H9 (cell line): ENCODE measurements around the gene CDC42EP1. TPM values are rescaled to one million over a fixed set of nuclear protein-coding genes. Genes with fewer than 3 reads are reported as not detected.

Source experiments
- DNase-seq: peaks from one replicate; pipeline ENCODE4 v3.0.0-alpha.2; 2017
- H2AFZ ChIP-seq: one replicate; pipeline ENCODE4 v1.6.1; 2013; ENCODE audit warnings: mild to moderate bottlenecking, low read length, control low read depth, moderate library complexity
- H2AK5ac ChIP-seq: 2 replicates; pipeline ENCODE4 v1.6.1; 2013; ENCODE audit warnings: low read length, control low read depth, mixed read lengths; ENCODE audit not compliant: insufficient read length
- H2BK120ac ChIP-seq: one replicate; pipeline ENCODE4 v1.6.1; 2013; ENCODE audit warnings: low read depth, mild to moderate bottlenecking, low read length, control low read depth, inconsistent platforms; ENCODE audit not compliant: poor library complexity, severe bottlenecking
- H2BK12ac ChIP-seq: 2 replicates; pipeline ENCODE4 v1.6.1; 2013; ENCODE audit warnings: low read length, control low read depth, mixed read lengths, low read depth; ENCODE audit not compliant: insufficient read length
- H2BK15ac ChIP-seq: 2 replicates; pipeline ENCODE4 v1.6.1; 2013; ENCODE audit warnings: low read depth, low read length, control low read depth
- H2BK20ac ChIP-seq: one replicate; pipeline ENCODE4 v1.6.1; 2013; ENCODE audit warnings: low read depth, mild to moderate bottlenecking, low read length, control low read depth, inconsistent platforms; ENCODE audit not compliant: poor library complexity, severe bottlenecking
- H2BK5ac ChIP-seq: 2 replicates; pipeline ENCODE4 v1.6.1; 2013; ENCODE audit warnings: low read length, control low read depth, mixed read lengths; ENCODE audit not compliant: insufficient read length
- H3K14ac ChIP-seq: 2 replicates; pipeline ENCODE4 v1.6.1; 2013; ENCODE audit warnings: low read length, control low read depth; ENCODE audit not compliant: insufficient read depth
- H3K18ac ChIP-seq: 2 replicates; pipeline ENCODE4 v1.6.1; 2013; ENCODE audit warnings: low read depth, mild to moderate bottlenecking, mixed read lengths, low read length, control low read depth; ENCODE audit not compliant: insufficient read length
- H3K23ac ChIP-seq: 2 replicates; pipeline ENCODE4 v1.6.1; 2013; ENCODE audit warnings: low read length, control low read depth, mixed read lengths, low read depth; ENCODE audit not compliant: insufficient read length
- H3K23me2 ChIP-seq: 2 replicates; pipeline ENCODE4 v1.6.1; 2013; ENCODE audit warnings: low read depth, mild to moderate bottlenecking, mixed read lengths, low read length, control low read depth; ENCODE audit not compliant: insufficient read length, poor library complexity, severe bottlenecking
- H3K27ac ChIP-seq: 2 replicates; pipeline ENCODE4 v1.5.1; 2013; ENCODE audit warnings: low read length, control low read depth, mixed read lengths, low read depth; ENCODE audit not compliant: insufficient read length
- H3K27me3 ChIP-seq: 2 replicates; pipeline ENCODE4 v1.6.1; 2013; ENCODE audit warnings: low read length, control low read depth, inconsistent platforms; ENCODE audit not compliant: insufficient read depth
- H3K4ac ChIP-seq: 2 replicates; pipeline ENCODE4 v1.6.1; 2013; ENCODE audit warnings: low read depth, mild to moderate bottlenecking, control low read depth, inconsistent platforms, low read length, moderate library complexity
- H3K4me1 ChIP-seq: 2 replicates; pipeline ENCODE4 v1.6.1; 2013; ENCODE audit warnings: low read length, control low read depth, inconsistent platforms; ENCODE audit not compliant: insufficient read depth
- H3K4me2 ChIP-seq: 2 replicates; pipeline ENCODE4 v1.6.1; 2013; ENCODE audit warnings: low read length, control low read depth, mixed read lengths; ENCODE audit not compliant: insufficient read length, insufficient read depth
- H3K56ac ChIP-seq: 2 replicates; pipeline ENCODE4 v1.6.1; 2013; ENCODE audit warnings: low read depth, mild to moderate bottlenecking, mixed read lengths, low read length, control low read depth; ENCODE audit not compliant: insufficient read length
- H3K79me1 ChIP-seq: 2 replicates; pipeline ENCODE4 v1.6.1; 2013; ENCODE audit warnings: low read depth, mild to moderate bottlenecking, moderate library complexity, low read length, control low read depth, inconsistent platforms; ENCODE audit not compliant: insufficient read depth, poor library complexity, severe bottlenecking
- H3K79me2 ChIP-seq: 2 replicates; pipeline ENCODE4 v1.6.1; 2013; ENCODE audit warnings: low read length, control low read depth, inconsistent platforms; ENCODE audit not compliant: insufficient read depth
- H3K9ac ChIP-seq: 2 replicates; pipeline ENCODE4 v1.6.1; 2013; ENCODE audit warnings: low read length, control low read depth, mixed read lengths; ENCODE audit not compliant: insufficient read length; ENCODE audit errors: extremely low read depth
- H3K9me3 ChIP-seq: one replicate; pipeline ENCODE4 v1.6.1; 2013; ENCODE audit warnings: low read depth, low read length, inconsistent platforms; ENCODE audit not compliant: control insufficient read depth
- H3T11ph ChIP-seq: one replicate; pipeline ENCODE4 v1.6.1; 2013; ENCODE audit warnings: mild to moderate bottlenecking, low read length, control low read depth, inconsistent platforms
- H4K20me1 ChIP-seq: one replicate; pipeline ENCODE4 v1.6.1; 2013; ENCODE audit not compliant: control insufficient read depth, insufficient read length, insufficient read depth
- H4K5ac ChIP-seq: 2 replicates; pipeline ENCODE4 v1.6.1; 2013; ENCODE audit warnings: low read depth, mild to moderate bottlenecking, mixed read lengths, low read length, control low read depth; ENCODE audit not compliant: insufficient read length
- H4K8ac ChIP-seq: replicated peaks from 2 replicates; pipeline ENCODE4 v1.6.1; 2013; ENCODE audit warnings: low read length, control low read depth, mixed read lengths, low read depth; ENCODE audit not compliant: insufficient read length
- H4K91ac ChIP-seq: 2 replicates; pipeline ENCODE4 v1.6.1; 2013; ENCODE audit warnings: low read depth, mild to moderate bottlenecking, moderate library complexity, mixed read lengths, low read length, control low read depth; ENCODE audit not compliant: insufficient read length
- H3K27ac Mint-ChIP-seq, 3 experiments: 2 replicates in 2 of 3; 3 replicates in 1 of 3; pipeline ENCODE4 v1.8.0; 2020 to 2021; ENCODE audit warnings: mixed read lengths in 3 of 3, mild to moderate bottlenecking in 1 of 3, moderate library complexity in 1 of 3
- H3K27me3 Mint-ChIP-seq: 2 replicates; pipeline ENCODE4 v1.8.0; 2021; ENCODE audit warnings: low read depth, mild to moderate bottlenecking, moderate library complexity, mixed read lengths
- H3K36me3 Mint-ChIP-seq, 3 experiments: 2 replicates in 2 of 3; 3 replicates in 1 of 3; pipeline ENCODE4 v1.8.0; 2020 to 2021; ENCODE audit warnings: low read depth in 3 of 3, mixed read lengths in 3 of 3; ENCODE audit not compliant: insufficient read depth in 1 of 3
- H3K4me1 Mint-ChIP-seq, 2 experiments: 2 replicates each; pipeline ENCODE4 v1.8.0; 2020; ENCODE audit warnings: mixed read lengths in 2 of 2
- H3K4me3 Mint-ChIP-seq, 2 experiments: 2 replicates in 1 of 2; 3 replicates in 1 of 2; pipeline ENCODE4 v1.8.0; 2020 to 2021; ENCODE audit warnings: mild to moderate bottlenecking in 2 of 2, mixed read lengths in 2 of 2, moderate library complexity in 1 of 2
- H3K9me3 Mint-ChIP-seq, 2 experiments: 2 replicates in 1 of 2; 3 replicates in 1 of 2; pipeline ENCODE4 v1.8.0; 2020; ENCODE audit warnings: mild to moderate bottlenecking in 2 of 2, mixed read lengths in 2 of 2, moderate library complexity in 1 of 2
- WGBS: extraction: QIAGEN DNeasy Blood & Tissue Kit; methylation state at CpG from one replicate; pipeline ENCODE4 v1.1.7; 2013; ENCODE audit warnings: missing lambda C conversion rate, low lambda C conversion rate, mixed read lengths; ENCODE audit not compliant: insufficient read length; ENCODE audit errors: extremely low coverage; 5-methylcytosine and 5-hydroxymethylcytosine counted together
- total RNA-seq: library from RNA; stranded (reverse); gene quantifications from 2 replicates; pipeline ENCODE4 v1.2.1, GENCODE V29; 2021
- TF ChIP-seq, protein P1 (sequence below): fragments of 200-600 bp; sonication (generic); conservative IDR thresholded peaks from 3 replicates; pipeline ENCODE4 v1.8.0; 2021; ENCODE audit warnings: antibody characterized with exemption, mild to moderate bottlenecking

CDC42EP1 gene
- total RNA-seq, 1 experiment from 2014 or later, result 23.0 TPM

DNA sequence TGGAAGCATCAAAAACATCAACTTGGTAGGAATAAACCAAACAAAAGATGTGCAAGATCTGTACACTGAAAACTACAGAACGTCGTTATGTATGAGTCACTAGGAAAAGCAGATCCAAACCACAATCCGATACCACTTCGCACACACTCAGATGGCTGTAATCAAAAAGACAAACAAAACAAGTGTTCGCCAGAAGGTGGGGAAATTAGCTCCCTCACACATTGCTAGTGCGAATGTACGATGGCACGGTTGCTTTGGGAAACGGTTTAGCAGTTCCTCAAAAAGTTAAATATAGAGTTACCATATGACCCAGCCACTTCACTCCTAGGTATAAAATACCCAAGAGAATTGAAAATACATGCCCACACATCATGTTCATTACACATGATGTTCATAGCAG, 26.3 kb upstream of the CDC42EP1 start:
- no peaks in the 10 kb centered on the region for H3K36me3 Mint-ChIP-seq
- H3K56ac ChIP-seq, result no peak overlapping the region
- no peaks in the 10 kb centered on the region for H3K27me3 ChIP-seq
- no peak overlapping the region for H3K4me2 ChIP-seq
- H3K27ac ChIP-seq, result no peak overlapping the region
- H3K9me3 ChIP-seq, result no peaks in the 10 kb centered on the region
- no peak overlapping the region for H3K18ac ChIP-seq
- no peak overlapping the region for H4K5ac ChIP-seq
- no peak overlapping the region for H2BK20ac ChIP-seq
- TF ChIP-seq, protein P1, sequence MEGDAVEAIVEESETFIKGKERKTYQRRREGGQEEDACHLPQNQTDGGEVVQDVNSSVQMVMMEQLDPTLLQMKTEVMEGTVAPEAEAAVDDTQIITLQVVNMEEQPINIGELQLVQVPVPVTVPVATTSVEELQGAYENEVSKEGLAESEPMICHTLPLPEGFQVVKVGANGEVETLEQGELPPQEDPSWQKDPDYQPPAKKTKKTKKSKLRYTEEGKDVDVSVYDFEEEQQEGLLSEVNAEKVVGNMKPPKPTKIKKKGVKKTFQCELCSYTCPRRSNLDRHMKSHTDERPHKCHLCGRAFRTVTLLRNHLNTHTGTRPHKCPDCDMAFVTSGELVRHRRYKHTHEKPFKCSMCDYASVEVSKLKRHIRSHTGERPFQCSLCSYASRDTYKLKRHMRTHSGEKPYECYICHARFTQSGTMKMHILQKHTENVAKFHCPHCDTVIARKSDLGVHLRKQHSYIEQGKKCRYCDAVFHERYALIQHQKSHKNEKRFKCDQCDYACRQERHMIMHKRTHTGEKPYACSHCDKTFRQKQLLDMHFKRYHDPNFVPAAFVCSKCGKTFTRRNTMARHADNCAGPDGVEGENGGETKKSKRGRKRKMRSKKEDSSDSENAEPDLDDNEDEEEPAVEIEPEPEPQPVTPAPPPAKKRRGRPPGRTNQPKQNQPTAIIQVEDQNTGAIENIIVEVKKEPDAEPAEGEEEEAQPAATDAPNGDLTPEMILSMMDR, result no peak
- H3K4me1 Mint-ChIP-seq, result peaks cover 4 to 6% of the 10 kb centered on the region in 2 experiments
- no peaks in the 10 kb centered on the region for H3K4me1 ChIP-seq
- no peaks in the 10 kb centered on the region for H4K20me1 ChIP-seq
- H3K23ac ChIP-seq, result no peak overlapping the region
- H2BK120ac ChIP-seq, result no peak overlapping the region
- H2AFZ ChIP-seq, result no peak overlapping the region
- no peaks in the 10 kb centered on the region for H3K79me1 ChIP-seq
- H3K27me3 Mint-ChIP-seq, result peaks cover 16% of the 10 kb centered on the region
- no peak overlapping the region for H3K4me3 Mint-ChIP-seq
- no peak overlapping the region for H3K27ac Mint-ChIP-seq
- no peaks in the 10 kb centered on the region for H3K23me2 ChIP-seq
- H4K8ac ChIP-seq, result no peak overlapping the region
- no peak overlapping the region for H2BK12ac ChIP-seq
- H3K79me2 ChIP-seq, result no peaks in the 10 kb centered on the region
- H3K4ac ChIP-seq, result no peak overlapping the region
- no CpG with 5 or more reads among the region's 9 CpGs for WGBS
- H4K91ac ChIP-seq, result no peak overlapping the region
- no peak overlapping the region for H2BK5ac ChIP-seq
- H2BK15ac ChIP-seq, result no peak overlapping the region
- no peak overlapping the region for H3K9ac ChIP-seq
- no peak overlapping the region for H3T11ph ChIP-seq
- no peak overlapping the region for H2AK5ac ChIP-seq
- no peaks in the 10 kb centered on the region for H3K9me3 Mint-ChIP-seq
- no peak for DNase-seq
- H3K14ac ChIP-seq, result no peak overlapping the region
